Measurements from ENCODE around the gene GGA2. TPM values are rescaled to one million over a fixed set of nuclear protein-coding genes. Genes with fewer than 3 reads are reported as not detected.
"Not testable (repeated sequence)": the region's sequence is repeated elsewhere in the genome, so short reads cannot be mapped to it uniquely, and the experiment has no call there.

Gene GGA2
- total RNA-seq, 1 donor from 2014 or later, result 52.1 TPM

- ATAC-seq (peak; percentile 68), DNase-seq (no peak)
- intact Hi-C loops (cut with micrococcal nuclease), result no loop called here
Measured at GRCh38 chr16:23484510-23485256, 25.6 kb downstream of the GGA2 start.

- intact Hi-C loops (cut with micrococcal nuclease); DNase-seq; ATAC-seq: not testable (repeated sequence)
Measured at GRCh38 chr16:23483492-23483891, 26.8 kb downstream of the GGA2 start.

GRCh38 chr16:23482778-23483177 is 27.5 kb downstream of the GGA2 start:
- intact Hi-C loops (cut with micrococcal nuclease), result no loop called here
- ATAC-seq (no peak), DNase-seq (no peak)

GRCh38 chr16:23480257-23480656 is 30.0 kb downstream of the GGA2 start:
- ATAC-seq (no peak), DNase-seq (no peak)
- intact Hi-C loops (cut with micrococcal nuclease), result no loop called here

GRCh38 chr16:23479138-23479537 is 31.2 kb downstream of the GGA2 start:
- no peak for ATAC-seq
- intact Hi-C loops (cut with micrococcal nuclease), result no loop called here

GRCh38 chr16:23478566-23478965 is 31.7 kb downstream of the GGA2 start:
- no peak for DNase-seq
- intact Hi-C loops (cut with micrococcal nuclease), result no loop called here
- no peak for ATAC-seq

More at GRCh38 chr16:23479138-23479537, 31.2 kb downstream of the GGA2 start:
- DNase-seq, result no peak

GRCh38 chr16:23476289-23476688 is 34.0 kb downstream of the GGA2 start:
- DNase-seq (no peak), ATAC-seq (no peak)
- intact Hi-C loops (cut with micrococcal nuclease), result no loop called here

GRCh38 chr16:23469814-23470213 is 40.5 kb downstream of the GGA2 start:
- intact Hi-C loops (cut with micrococcal nuclease), result loop anchor here (10.0 kb wide), 1 partner anchor 55 kb away; no protein-coding TSS in a partner anchor
- no peak for DNase-seq
- ATAC-seq, result peak; percentile 46

- peak; percentile 42 for DNase-seq
- peak; percentile 30 for ATAC-seq
- intact Hi-C loops (cut with micrococcal nuclease), result loop anchor here (10.0 kb wide), 1 partner anchor 58 kb away; no protein-coding TSS in a partner anchor
Measured at GRCh38 chr16:23466162-23466885, 44.0 kb downstream of the GGA2 start.

GRCh38 chr16:23465179-23465578 is 45.1 kb downstream of the GGA2 start:
- intact Hi-C loops (cut with micrococcal nuclease), result loop anchor here (10.0 kb wide), 1 partner anchor 60 kb away; no protein-coding TSS in a partner anchor
- no peak for DNase-seq
- ATAC-seq, result no peak

GRCh38 chr16:23464196-23464595 is 46.1 kb downstream of the GGA2 start:
- intact Hi-C loops (cut with micrococcal nuclease), result loop anchor here (10.0 kb wide), 1 partner anchor 61 kb away; no protein-coding TSS in a partner anchor
- peak; percentile 60 for ATAC-seq
- no peak for DNase-seq

GRCh38 chr16:23462994-23463393 is 47.3 kb downstream of the GGA2 start:
- intact Hi-C loops (cut with micrococcal nuclease), result loop anchor here (10.0 kb wide), 1 partner anchor 62 kb away; no protein-coding TSS in a partner anchor
- ATAC-seq (peak; percentile 89), DNase-seq (peak; percentile 89)

GRCh38 chr16:23453338-23454052 is 56.8 kb downstream of the GGA2 start:
- DNase-seq (no peak), ATAC-seq (peak; percentile 8)
- intact Hi-C loops (cut with micrococcal nuclease), result no loop called here

GRCh38 chr16:23452572-23453337 is 57.5 kb downstream of the GGA2 start, which contains the start of gene COG7:
Gene COG7, minus strand, starts transcription at chr16:23453189. Its CDS starts 195 bp downstream, at chr16:23452994.
- ATAC-seq (peak; percentile 97), DNase-seq (peak; percentile 93)
- intact Hi-C loops (cut with micrococcal nuclease), result no loop called here

GRCh38 chr16:23452221-23452571 is 58.1 kb downstream of the GGA2 start:
- ATAC-seq, result no peak
- intact Hi-C loops (cut with micrococcal nuclease), result no loop called here
- no peak for DNase-seq

GRCh38 chr16:23448392-23448791 is 61.9 kb downstream of the GGA2 start:
- intact Hi-C loops (cut with micrococcal nuclease), result no loop called here
- DNase-seq (no peak), ATAC-seq (no peak)

GRCh38 chr16:23437542-23437941 is 72.8 kb downstream of the GGA2 start:
- DNase-seq; ATAC-seq; intact Hi-C loops (cut with micrococcal nuclease): not testable (repeated sequence)

GRCh38 chr16:23436951-23437350 is 73.3 kb downstream of the GGA2 start:
- intact Hi-C loops (cut with micrococcal nuclease), result no loop called here
- no peak for ATAC-seq
- no peak for DNase-seq

- ATAC-seq (peak; percentile 85), DNase-seq (peak; percentile 62)
- intact Hi-C loops (cut with micrococcal nuclease), result no loop called here
Measured at GRCh38 chr16:23435500-23435899, 74.8 kb downstream of the GGA2 start.
